Thyroid gland (tissue), 4 donors: ENCODE data around the gene H2BW1.

Experiments
- POLR2A ChIP-seq, 2 donors: fragments of 450-650 bp; IDR thresholded peaks; one replicate each; pipeline ENCODE4 v1.6.1; 2017; ENCODE audit warnings: antibody characterized with exemption in 2 of 2, mild to moderate bottlenecking in 2 of 2, moderate library complexity in 1 of 2
- TF ChIP-seq, protein P1 (sequence below), 6 experiments: fragments of 200-600 bp in 3 of 6; fragments of 450-650 bp in 3 of 6; sonication (generic) in 3 of 6; IDR thresholded peaks; one replicate each; pipeline ENCODE4 v1.5.1; 2016 to 2019; ENCODE audit warnings: antibody characterized with exemption in 6 of 6, mild to moderate bottlenecking in 2 of 6, inconsistent platforms in 1 of 6, moderate library complexity in 1 of 6

DNA sequence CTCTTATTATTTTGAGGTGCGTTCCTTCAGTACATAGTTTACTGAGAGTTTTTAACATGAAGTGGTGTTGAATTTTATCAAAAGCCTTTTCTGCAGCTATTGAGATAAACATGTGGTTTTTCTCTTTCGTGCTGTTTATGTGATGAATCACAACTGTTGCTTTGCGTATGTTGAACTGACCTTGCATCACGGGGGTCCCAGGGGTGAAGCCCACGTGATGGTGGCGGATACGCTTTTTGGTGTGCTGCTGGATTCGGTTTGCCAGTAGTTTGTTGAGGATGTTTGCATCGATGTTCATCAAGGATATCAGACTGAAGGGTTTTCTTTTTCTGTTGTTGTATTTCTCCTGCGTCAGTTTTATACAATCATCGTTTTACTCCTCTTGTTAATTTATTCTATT is 4.6 kb upstream of the H2BW1 start:
- TF ChIP-seq, protein P1, sequence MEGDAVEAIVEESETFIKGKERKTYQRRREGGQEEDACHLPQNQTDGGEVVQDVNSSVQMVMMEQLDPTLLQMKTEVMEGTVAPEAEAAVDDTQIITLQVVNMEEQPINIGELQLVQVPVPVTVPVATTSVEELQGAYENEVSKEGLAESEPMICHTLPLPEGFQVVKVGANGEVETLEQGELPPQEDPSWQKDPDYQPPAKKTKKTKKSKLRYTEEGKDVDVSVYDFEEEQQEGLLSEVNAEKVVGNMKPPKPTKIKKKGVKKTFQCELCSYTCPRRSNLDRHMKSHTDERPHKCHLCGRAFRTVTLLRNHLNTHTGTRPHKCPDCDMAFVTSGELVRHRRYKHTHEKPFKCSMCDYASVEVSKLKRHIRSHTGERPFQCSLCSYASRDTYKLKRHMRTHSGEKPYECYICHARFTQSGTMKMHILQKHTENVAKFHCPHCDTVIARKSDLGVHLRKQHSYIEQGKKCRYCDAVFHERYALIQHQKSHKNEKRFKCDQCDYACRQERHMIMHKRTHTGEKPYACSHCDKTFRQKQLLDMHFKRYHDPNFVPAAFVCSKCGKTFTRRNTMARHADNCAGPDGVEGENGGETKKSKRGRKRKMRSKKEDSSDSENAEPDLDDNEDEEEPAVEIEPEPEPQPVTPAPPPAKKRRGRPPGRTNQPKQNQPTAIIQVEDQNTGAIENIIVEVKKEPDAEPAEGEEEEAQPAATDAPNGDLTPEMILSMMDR (IDR thresholded peaks at IDR 0.05) = no peak
- no peak for TF ChIP-seq POLR2A (IDR thresholded peaks at IDR 0.05)
